BJ (cell line): ENCODE data around the gene PLCXD1. TPM values are rescaled to one million over a fixed set of nuclear protein-coding genes. Genes with fewer than 3 reads are reported as not detected.
"Not testable (repeated sequence)": the region's sequence is repeated elsewhere in the genome, so short reads cannot be mapped to it uniquely, and the experiment has no call there.

Source experiments
- CTCF ChIA-PET: fragments of 350-600 bp; formaldehyde crosslinking; extraction: SDS; loops from one replicate; lab custom pipeline; 2021; ENCODE audit warnings: antibody characterized with exemption, inconsistent platforms; lab: Yijun Ruan, JAX
- POLR2A ChIA-PET: fragments of 300-600 bp; sonication (Branson Sonifier 250); formaldehyde crosslinking; extraction: SDS; loops from one replicate; lab custom pipeline; 2021; ENCODE audit warnings: antibody characterized with exemption; lab: Charles Lee
- DNase-seq: peaks from one replicate; pipeline ENCODE4 v3.0.0-alpha.2; 2011; ENCODE audit warnings: low read depth
- H3K27me3 ChIP-seq: 2 replicates; pipeline ENCODE4 v1.6.0; 2011; ENCODE audit warnings: low read length; ENCODE audit not compliant: control insufficient read depth, insufficient read depth
- H3K36me3 ChIP-seq: 2 replicates; pipeline ENCODE4 v1.5.1; 2011; ENCODE audit warnings: low read length; ENCODE audit not compliant: control insufficient read depth, insufficient read depth
- H3K4me3 ChIP-seq: 2 replicates; pipeline ENCODE4 v1.5.1; 2011; ENCODE audit warnings: low read depth, mild to moderate bottlenecking, control low read depth, low read length
- CTCF ChIP-seq: IDR thresholded peaks from 2 replicates; pipeline ENCODE4 v1.5.1; 2011; ENCODE audit warnings: low read depth, mild to moderate bottlenecking, control low read depth, inconsistent platforms, low read length, moderate library complexity; ENCODE audit not compliant: insufficient read depth
- polyA plus RNA-seq: library from polyadenylated mRNA; depleted of rRNA; stranded (reverse); fragments of >200 nt; gene quantifications from 2 replicates; pipeline ENCODE4 v1.2.3, GENCODE V29; 2011

Gene PLCXD1
- polyA plus RNA-seq, 1 experiment = 6.4 TPM

- no peak for DNase-seq
- Histone ChIP-seq H3K4me3 (no peak overlapping the region), H3K36me3 (no peaks in the 10 kb centered on the region), H3K27me3 (no peaks in the 10 kb centered on the region)
- POLR2A ChIA-PET = no interaction called here
- CTCF ChIA-PET = no interaction called here
- no peak for TF ChIP-seq CTCF
Observed at GRCh38 chrX:252244-252956, 28.8 kb upstream of the PLCXD1 start.

GRCh38 chrX:252957-253291 is 28.3 kb upstream of the PLCXD1 start:
- Histone ChIP-seq H3K4me3 (no peak overlapping the region), H3K36me3 (no peaks in the 10 kb centered on the region), H3K27me3 (no peaks in the 10 kb centered on the region)
- no peak for DNase-seq
- POLR2A ChIA-PET = no interaction called here
- CTCF ChIA-PET = no interaction called here
- no peak for TF ChIP-seq CTCF

GRCh38 chrX:253451-254297 is 27.5 kb upstream of the PLCXD1 start:
- no peak overlapping the region for H3K4me3 ChIP-seq
- TF ChIP-seq CTCF = no peak
- POLR2A ChIA-PET = no interaction called here
- DNase-seq = no peak
- H3K27me3 ChIP-seq = no peaks in the 10 kb centered on the region
- CTCF ChIA-PET = no interaction called here
- no peaks in the 10 kb centered on the region for H3K36me3 ChIP-seq

- no peak for TF ChIP-seq CTCF
- DNase-seq = no peak
- H3K36me3 ChIP-seq = no peaks in the 10 kb centered on the region
- no peak overlapping the region for H3K4me3 ChIP-seq
- no peaks in the 10 kb centered on the region for H3K27me3 ChIP-seq
- CTCF ChIA-PET = no interaction called here
- POLR2A ChIA-PET = no interaction called here
Observed at GRCh38 chrX:254630-255215, 26.5 kb upstream of the PLCXD1 start.

- Histone ChIP-seq H3K36me3 (no peaks in the 10 kb centered on the region), H3K4me3 (no peak overlapping the region), H3K27me3 (no peaks in the 10 kb centered on the region)
- no peak for DNase-seq
- CTCF ChIA-PET = no interaction called here
- POLR2A ChIA-PET = no interaction called here
- TF ChIP-seq CTCF = no peak
Observed at GRCh38 chrX:255923-256331, 25.3 kb upstream of the PLCXD1 start.

- POLR2A ChIA-PET, H3K4me3 ChIP-seq, H3K36me3 ChIP-seq, DNase-seq, CTCF ChIA-PET, H3K27me3 ChIP-seq: not testable (repeated sequence)
Observed at GRCh38 chrX:257054-257453, 24.1 kb upstream of the PLCXD1 start.
